GM06990 (cell line): ENCODE measurements around the gene KCNK16.

Source experiments
- DNase-seq: peaks from one replicate; pipeline ENCODE4 v3.0.0-alpha.2; 2011; ENCODE audit not compliant: insufficient read length; ENCODE audit errors: extremely low read depth
- H3K27me3 ChIP-seq: replicated peaks from 2 replicates; pipeline ENCODE4 v1.6.0; 2011; ENCODE audit warnings: low read length; ENCODE audit not compliant: control insufficient read depth, insufficient read depth
- H3K36me3 ChIP-seq: 2 replicates; pipeline ENCODE4 v1.5.1; 2011; ENCODE audit warnings: low read length; ENCODE audit not compliant: control insufficient read depth, insufficient read depth
- H3K4me3 ChIP-seq: replicated peaks from 2 replicates; pipeline ENCODE4 v1.5.1; 2011; ENCODE audit warnings: low read depth, mild to moderate bottlenecking, control low read depth, low read length
- CTCF ChIP-seq: IDR thresholded peaks from 2 replicates; pipeline ENCODE4 v1.5.1; 2011; ENCODE audit warnings: low read length, control low read depth, mild to moderate bottlenecking, inconsistent platforms; ENCODE audit not compliant: insufficient read depth, poor library complexity, severe bottlenecking

The KCNK16 gene

GRCh38 chr6:39304951-39305350, 17.6 kb downstream of the KCNK16 start:
- Histone ChIP-seq H3K27me3 (no peaks in the 10 kb centered on the region; the same call in none of the 2 replicates), H3K36me3 (no peaks in the 10 kb centered on the region), H3K4me3 (no peak overlapping the region)
- no peak for TF ChIP-seq CTCF
- no peak for DNase-seq

- Histone ChIP-seq H3K27me3 (no peaks in the 10 kb centered on the region; the same call in none of the 2 replicates), H3K36me3 (no peaks in the 10 kb centered on the region), H3K4me3 (no peak overlapping the region)
- no peak for DNase-seq
- no peak for TF ChIP-seq CTCF
These were observed 18.9 kb downstream of the KCNK16 start for GRCh38 chr6:39303425-39304153.

GRCh38 chr6:39302669-39303424, 19.7 kb downstream of the KCNK16 start:
- no peak overlapping the region for H3K4me3 ChIP-seq
- peak; percentile 81 for TF ChIP-seq CTCF
- no peaks in the 10 kb centered on the region for H3K36me3 ChIP-seq

GRCh38 chr6:39302011-39302410, 20.5 kb downstream of the KCNK16 start:
- Histone ChIP-seq H3K4me3 (no peak overlapping the region), H3K27me3 (no peaks in the 10 kb centered on the region; the same call in none of the 2 replicates), H3K36me3 (no peaks in the 10 kb centered on the region)
- no peak for TF ChIP-seq CTCF
- DNase-seq, result no peak

More at GRCh38 chr6:39302669-39303424, 19.7 kb downstream of the KCNK16 start:
- no peaks in the 10 kb centered on the region; the same call in none of the 2 replicates for H3K27me3 ChIP-seq
- peak; percentile 72 for DNase-seq

- H3K4me3 ChIP-seq, result no peak overlapping the region
- no peak for DNase-seq
- no peaks in the 10 kb centered on the region; the same call in 1 of the 2 replicates for H3K27me3 ChIP-seq
- H3K36me3 ChIP-seq, result no peaks in the 10 kb centered on the region
- peak; percentile 61 for TF ChIP-seq CTCF
These were observed 20.9 kb downstream of the KCNK16 start for GRCh38 chr6:39301606-39302005.
